ENCODE measurements around the gene GGCX. TPM values are rescaled to one million over a fixed set of nuclear protein-coding genes. Genes with fewer than 3 reads are reported as not detected.
"Not testable (repeated sequence)": the region's sequence is repeated elsewhere in the genome, so short reads cannot be mapped to it uniquely, and the experiment has no call there.

GGCX gene
- total and polyA plus RNA-seq, 2 of the 13 experiments (the other 11 are each of a cell fraction or from before 2014, with no cell fraction given), result 72.5 to 103 TPM

GRCh38 chr2:85604133-85604444 lies 42.8 kb upstream of the GGCX start:
- H3K9me3 ChIP-seq (ENCODE audit: low read length); in situ Hi-C loops (cut with HindIII; ENCODE audit: extremely low pct_ligation_motif_present, low pct_unique_long_range_greater_than_20kb); intact Hi-C loops (cut with micrococcal nuclease; ENCODE audit: unreplicated experiment); H2AFZ ChIP-seq (ENCODE audit: low read length); H4K20me1 ChIP-seq (ENCODE audit: insufficient read depth, low read length); BruUV-seq (replicated peaks); DNase-seq (ENCODE audit: low spot score); CTCF ChIA-PET (ENCODE audit: low intra/inter-chr PET ratio, low total read pairs); FAIRE-seq; ATAC-seq; H3K27me3 ChIP-seq (ENCODE audit: control insufficient read depth in 1 of 2, insufficient read depth in 2 of 2, low read length in 2 of 2); TF ChIP-seq SOX13 (CRISPR knock-in tag; conservative IDR thresholded peaks at IDR 0.05 in 1 of 2, IDR thresholded peaks at IDR 0.05 in 1 of 2): not testable (repeated sequence)
- TF ChIP-seq SOX13 (IDR thresholded peaks at IDR 0.05) (0 out of 2 replicates have a peak, but pooled peaks have one; percentile 2), GZF1 (CRISPR knock-in tag; IDR thresholded peaks at IDR 0.05) (0 out of 2 replicates have a peak, but pooled peaks have one; percentile 3), CEBPG (CRISPR knock-in tag; IDR thresholded peaks at IDR 0.05) (peak; percentile 44), ATF4 (CRISPR knock-in tag; IDR thresholded peaks at IDR 0.05) (peak in 1 of 2 experiments; percentile 67; a peak in 1 of 4 replicates), ETV6 (CRISPR knock-in tag; conservative IDR thresholded peaks at IDR 0.05) (0 out of 2 replicates have a peak, but pooled peaks have one; percentile 6)
- Histone ChIP-seq H3K4me1 (ENCODE audit: insufficient read depth, low read length) (peaks cover 85% of the 10 kb centered on the region), H3K36me3 (replicated peaks in 1 of 2; ENCODE audit: control insufficient read depth in 1 of 2, insufficient read depth in 2 of 2, low read length in 2 of 2) (peaks cover 14 to 34% of the 10 kb centered on the region in 2 experiments), H3K9ac (ENCODE audit: insufficient read depth, low read depth, low read length) (peak overlapping the region; percentile 30), H3K4me3 (replicated peaks in 1 of 3; ENCODE audit: insufficient read depth in 1 of 3, low read depth in 2 of 3, low read length in 3 of 3) (peak overlapping the region; percentile 29 to 98 (median 84); a peak in 5 of 6 replicates), H3K27ac (ENCODE audit: extremely low read length, insufficient read depth, low read length) (peak overlapping the region; percentile 1), H3K4me2 (ENCODE audit: low read depth, low read length) (peak overlapping the region; percentile 86), H3K79me2 (ENCODE audit: insufficient read depth, low read length) (peaks cover 36% of the 10 kb centered on the region)
- POLR2A ChIA-PET, result interaction anchor here (1.9 to 25.9 kb wide), 7 partner anchors 1 to 184 kb away, joined by 7 to 795 read pairs (median 71); partner anchors contain the start of genes C2orf68, GGCX, MAT2A and RNF181
- WGBS (ENCODE audit: low lambda C conversion rate), result 61% methylated on average over 3 of the region's 3 CpGs

Measured in HepG2 (cell line).